Measurements from ENCODE around the gene TMEM182.

TMEM182 gene

GRCh38 chr2:102768253-102768652 lies 6.4 kb downstream of the TMEM182 start:
- no peak for DNase-seq (ENCODE audit: low spot score)

- DNase-seq (ENCODE audit: low spot score), result no peak
These were observed 7.1 kb downstream of the TMEM182 start for GRCh38 chr2:102768892-102769291.

- no peak for DNase-seq (ENCODE audit: low spot score)
These were observed 8.7 kb downstream of the TMEM182 start for GRCh38 chr2:102770506-102770905.

- no peak for DNase-seq (ENCODE audit: low spot score)
These were observed 9.3 kb downstream of the TMEM182 start for GRCh38 chr2:102771114-102771513.

- DNase-seq (ENCODE audit: low spot score), result no peak
These were observed 10.8 kb downstream of the TMEM182 start for GRCh38 chr2:102772659-102773058.

- DNase-seq (ENCODE audit: low spot score), result no peak
These were observed 11.4 kb downstream of the TMEM182 start for GRCh38 chr2:102773149-102773705.

- DNase-seq (ENCODE audit: low spot score), result no peak
These were observed 16.4 kb downstream of the TMEM182 start for GRCh38 chr2:102778260-102778659.

- no peak for DNase-seq (ENCODE audit: low spot score)
These were observed 18.6 kb downstream of the TMEM182 start for GRCh38 chr2:102780467-102780866.

GRCh38 chr2:102782187-102782586 lies 20.4 kb downstream of the TMEM182 start:
- DNase-seq (ENCODE audit: low spot score), result no peak

GRCh38 chr2:102782933-102783332 lies 21.1 kb downstream of the TMEM182 start:
- no peak for DNase-seq (ENCODE audit: low spot score)

- DNase-seq (ENCODE audit: low spot score), result no peak
These were observed 21.8 kb downstream of the TMEM182 start for GRCh38 chr2:102783506-102784183.

- no peak for DNase-seq (ENCODE audit: low spot score)
These were observed 23.1 kb downstream of the TMEM182 start for GRCh38 chr2:102784940-102785339.

- DNase-seq (ENCODE audit: low spot score), result no peak
These were observed 26.5 kb downstream of the TMEM182 start for GRCh38 chr2:102788216-102788884.

GRCh38 chr2:102788885-102789260 lies 27.0 kb downstream of the TMEM182 start:
- no peak for DNase-seq (ENCODE audit: low spot score)

GRCh38 chr2:102789349-102790090 lies 27.7 kb downstream of the TMEM182 start:
- DNase-seq (ENCODE audit: low spot score), result no peak

GRCh38 chr2:102790091-102790455 lies 28.2 kb downstream of the TMEM182 start:
- DNase-seq (ENCODE audit: low spot score), result no peak

GRCh38 chr2:102792568-102793208 lies 30.9 kb downstream of the TMEM182 start:
- no peak for DNase-seq (ENCODE audit: low spot score)

- DNase-seq (ENCODE audit: low spot score), result no peak
These were observed 33.8 kb downstream of the TMEM182 start for GRCh38 chr2:102795641-102796040.

GRCh38 chr2:102796337-102796736 lies 34.5 kb downstream of the TMEM182 start:
- no peak for DNase-seq (ENCODE audit: low spot score)

- DNase-seq (ENCODE audit: low spot score), result no peak
These were observed 35.7 kb downstream of the TMEM182 start for GRCh38 chr2:102797486-102797885.

GRCh38 chr2:102798181-102798580 lies 36.4 kb downstream of the TMEM182 start:
- DNase-seq (ENCODE audit: low spot score), result no peak

GRCh38 chr2:102801098-102801718 lies 39.4 kb downstream of the TMEM182 start:
- DNase-seq (ENCODE audit: low spot score), result no peak
